GM18519 (cell line): Measurements from ENCODE around the gene KLHL17.

Source experiments
- ATAC-seq: cut with Tn5 transposase; IDR thresholded peaks from one replicate; pipeline ENCODE4 v1.9.1; 2021; ENCODE audit warnings: mild to moderate bottlenecking, moderate library complexity; ENCODE audit not compliant: unreplicated experiment, low FRiP score

KLHL17 gene

DNA sequence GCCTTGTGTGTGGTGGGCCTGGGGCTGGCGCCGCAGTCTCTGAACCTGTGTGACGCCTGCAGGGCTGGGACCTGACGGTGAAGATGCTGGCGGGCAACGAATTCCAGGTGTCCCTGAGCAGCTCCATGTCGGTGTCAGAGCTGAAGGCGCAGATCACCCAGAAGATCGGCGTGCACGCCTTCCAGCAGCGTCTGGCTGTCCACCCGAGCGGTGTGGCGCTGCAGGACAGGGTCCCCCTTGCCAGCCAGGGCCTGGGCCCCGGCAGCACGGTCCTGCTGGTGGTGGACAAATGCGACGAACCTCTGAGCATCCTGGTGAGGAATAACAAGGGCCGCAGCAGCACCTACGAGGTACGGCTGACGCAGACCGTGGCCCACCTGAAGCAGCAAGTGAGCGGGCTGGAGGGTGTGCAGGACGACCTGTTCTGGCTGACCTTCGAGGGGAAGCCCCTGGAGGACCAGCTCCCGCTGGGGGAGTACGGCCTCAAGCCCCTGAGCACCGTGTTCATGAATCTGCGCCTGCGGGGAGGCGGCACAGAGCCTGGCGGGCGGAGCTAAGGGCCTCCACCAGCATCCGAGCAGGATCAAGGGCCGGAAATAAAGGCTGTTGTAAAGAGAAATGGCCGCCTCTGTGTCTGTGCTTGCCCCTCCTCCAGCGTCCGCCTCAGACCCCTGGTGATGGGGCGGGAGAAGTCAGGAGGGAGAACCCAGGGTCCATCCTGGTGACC is 53.7 kb downstream of the KLHL17 start:
- ATAC-seq, result no peak

DNA sequence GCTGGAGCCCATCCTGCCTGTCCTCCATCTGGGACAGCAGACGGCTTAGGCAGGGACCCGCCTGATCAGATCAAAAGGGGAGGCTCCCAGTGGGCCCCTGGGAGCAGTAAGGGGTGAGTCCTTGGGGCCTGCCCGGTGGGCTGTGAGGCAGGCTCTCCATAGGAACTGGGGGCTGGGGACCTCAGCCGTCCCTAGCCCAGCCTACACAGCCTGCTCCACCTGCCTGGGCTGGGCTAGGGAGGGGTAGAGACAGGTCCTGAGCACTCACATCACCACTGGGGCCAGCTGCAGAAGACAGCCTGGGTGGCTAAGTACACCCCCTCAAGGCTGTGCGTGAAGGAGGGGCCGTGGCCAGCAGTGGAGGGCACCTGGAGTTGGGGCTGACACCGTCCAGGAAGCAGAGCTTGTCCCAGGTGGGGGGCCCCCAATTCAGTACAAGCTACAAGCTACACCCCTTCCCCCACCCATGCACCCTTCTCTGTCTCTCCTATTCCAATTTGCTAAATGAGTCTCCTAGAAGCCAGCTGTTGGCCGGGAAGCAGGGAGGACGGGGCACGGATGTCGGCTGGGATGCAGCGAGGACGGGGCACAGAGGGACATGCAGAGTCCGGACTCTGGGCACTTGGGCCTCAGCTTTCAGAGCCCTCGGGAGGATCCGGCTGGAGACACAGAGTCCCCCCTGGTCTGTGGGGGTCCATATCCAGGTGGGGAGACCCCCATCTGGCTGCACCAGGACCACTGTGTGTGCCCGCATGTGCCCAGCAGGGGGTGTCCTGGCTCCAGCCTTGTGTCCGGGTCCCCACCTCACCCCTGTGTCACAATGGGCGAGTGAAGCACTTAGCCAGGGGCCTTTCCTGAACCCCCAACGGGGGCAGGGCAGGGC is 54.7 kb downstream of the KLHL17 start:
- ATAC-seq, result no peak
